IPS-18a (cell line): ENCODE results near the gene SHISA8.

Experiments used
- H3K27ac ChIP-seq: one replicate; pipeline ENCODE4 v1.5.1; 2013; ENCODE audit warnings: low read length
- H3K27me3 ChIP-seq: one replicate; pipeline ENCODE4 v1.6.1; 2013; ENCODE audit warnings: mild to moderate bottlenecking, low read length; ENCODE audit not compliant: control insufficient read depth, insufficient read depth
- H3K36me3 ChIP-seq: one replicate; pipeline ENCODE4 v1.6.1; 2013; ENCODE audit warnings: low read depth, low read length; ENCODE audit not compliant: control insufficient read depth
- H3K4me1 ChIP-seq: one replicate; pipeline ENCODE4 v1.6.1; 2013; ENCODE audit warnings: low read depth, low read length; ENCODE audit not compliant: control insufficient read depth
- H3K4me3 ChIP-seq: one replicate; pipeline ENCODE4 v1.5.1; 2013; ENCODE audit warnings: low read length
- H3K9ac ChIP-seq: one replicate; pipeline ENCODE4 v1.6.1; 2013; ENCODE audit warnings: mild to moderate bottlenecking, low read length, moderate library complexity
- H3K9me3 ChIP-seq: one replicate; pipeline ENCODE4 v1.6.1; 2013; ENCODE audit warnings: low read depth, low read length; ENCODE audit not compliant: control insufficient read depth

SHISA8 gene

DNA sequence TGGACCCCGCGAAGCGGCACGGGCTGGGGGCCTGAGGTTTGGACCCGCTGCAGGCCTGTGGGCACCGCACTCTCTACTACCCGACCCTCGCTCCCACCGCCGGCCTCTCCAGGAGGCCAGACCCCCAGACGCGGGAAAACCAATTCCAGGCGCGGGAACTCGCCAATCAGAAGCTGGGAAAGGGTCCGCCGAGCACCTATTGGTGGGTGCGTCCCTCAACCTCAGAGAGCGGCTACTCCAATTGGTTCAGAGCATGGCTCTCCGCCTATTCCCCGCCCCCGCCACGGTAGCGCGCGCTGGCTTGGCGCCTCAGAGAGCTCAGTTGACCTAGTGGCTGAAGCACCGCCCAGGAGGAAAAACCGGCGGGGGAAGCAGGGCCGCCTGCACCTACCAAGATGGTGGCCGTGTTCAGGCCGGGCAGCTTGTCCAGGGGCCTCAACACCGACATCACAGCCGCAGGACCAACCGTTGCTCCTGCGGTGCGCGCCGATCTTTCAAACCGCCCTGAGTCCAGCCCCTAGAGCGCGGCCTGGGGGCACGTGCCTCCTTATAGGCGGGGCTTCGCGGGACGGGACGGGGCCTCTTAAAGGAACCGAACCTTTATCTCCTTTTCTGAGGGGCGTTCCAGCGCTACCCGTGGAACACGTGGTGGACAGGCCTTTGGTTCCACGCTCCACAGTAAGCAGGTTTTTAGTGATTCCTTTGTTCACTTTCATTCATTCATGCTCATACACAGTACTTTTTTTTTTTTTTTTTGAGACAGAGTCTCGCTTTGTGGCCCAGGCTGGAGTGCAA is 32.0 kb upstream of the SHISA8 start, which contains the start of gene CENPM:
TSS of gene CENPM (minus strand) at position 524 of the 795 bp plus-strand sequence. CDS start at position 448, 76 bp downstream.
- Histone ChIP-seq H3K4me3 (peak within 1 kb of the TSS; percentile 86), H3K27me3 (no peaks in the 10 kb centered on the region), H3K27ac (peak within 1 kb of the TSS; percentile 66), H3K4me1 (peaks cover 13% of the 10 kb centered on the region), H3K36me3 (peaks cover 22% of the 10 kb centered on the region), H3K9ac (peak within 1 kb of the TSS; percentile 85), H3K9me3 (no peaks in the 10 kb centered on the region)

DNA sequence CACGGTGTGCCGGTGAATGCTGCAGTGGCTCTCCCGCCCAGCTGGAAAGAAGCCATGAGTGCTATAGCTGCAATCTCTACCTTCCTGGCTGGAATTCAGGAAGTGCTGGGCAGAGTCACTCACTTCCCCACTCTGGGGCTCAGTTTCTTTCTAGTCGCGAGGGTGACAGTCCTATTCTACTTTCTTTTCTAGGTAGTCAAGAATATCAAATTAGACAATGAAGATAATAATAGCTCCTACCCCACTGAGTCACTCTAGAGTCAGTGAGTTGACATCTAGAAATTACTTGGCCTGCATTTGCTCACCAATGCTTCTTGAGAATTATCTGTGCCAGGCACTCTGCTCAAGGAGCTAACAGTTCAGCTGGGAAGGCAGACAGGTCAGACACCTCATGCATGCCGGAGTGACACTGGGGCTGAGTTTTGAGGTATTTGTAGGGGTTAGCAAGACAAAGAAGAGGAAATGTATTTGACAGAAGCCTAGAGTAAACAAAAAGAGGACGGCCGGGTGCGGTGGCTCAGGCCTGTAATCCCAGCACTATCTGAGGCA is 28.9 kb upstream of the SHISA8 start:
- Histone ChIP-seq H3K27ac (no peak overlapping the region), H3K9ac (no peak overlapping the region), H3K9me3 (no peaks in the 10 kb centered on the region), H3K4me3 (no peak overlapping the region), H3K4me1 (peaks cover 5% of the 10 kb centered on the region), H3K36me3 (peaks cover 38% of the 10 kb centered on the region), H3K27me3 (no peaks in the 10 kb centered on the region)

DNA sequence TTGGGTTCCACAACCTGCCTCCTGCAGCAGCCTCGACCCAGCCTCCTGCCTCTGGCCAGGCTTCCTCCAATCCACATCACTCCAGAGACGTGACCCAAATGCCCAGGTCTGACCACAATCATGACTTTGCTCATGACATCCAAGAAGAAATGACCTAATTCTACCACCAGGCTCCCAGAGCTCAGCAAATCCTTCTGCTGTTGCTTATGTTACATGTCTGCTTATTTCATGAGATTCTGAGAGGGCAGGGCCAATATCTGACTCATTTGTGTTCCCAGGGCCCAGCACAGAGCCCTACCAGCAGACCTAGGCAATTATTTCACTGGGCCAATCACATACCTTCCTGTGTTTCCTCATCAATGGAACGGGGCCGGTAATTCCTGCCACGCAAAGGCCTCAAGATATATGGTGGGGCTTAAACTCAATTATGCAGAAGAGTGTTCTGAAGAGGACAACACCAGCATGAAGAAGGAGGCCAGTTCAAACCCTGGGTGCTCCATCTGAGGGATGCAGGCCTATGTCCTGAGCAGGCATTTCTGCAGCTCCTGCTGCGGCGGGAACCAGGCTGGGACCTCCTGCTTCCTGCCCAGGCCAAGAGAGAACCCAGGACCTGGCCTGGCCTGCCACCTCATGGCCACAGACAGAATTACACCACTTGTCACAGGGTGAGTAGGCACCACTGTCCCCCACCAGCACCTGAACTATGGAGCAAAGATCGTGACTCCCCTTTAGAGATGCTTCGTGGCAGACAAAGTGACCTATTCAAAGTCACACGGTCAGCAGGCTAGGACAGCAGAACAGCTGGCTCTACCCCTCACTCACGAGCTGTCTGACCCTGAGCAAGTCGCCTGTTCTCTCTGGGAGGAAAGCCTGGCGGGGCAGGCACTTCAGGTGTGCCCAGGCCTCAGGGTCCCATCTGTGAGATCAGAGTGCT is 26.2 kb upstream of the SHISA8 start:
- peaks cover 5% of the 10 kb centered on the region for H3K4me1 ChIP-seq
- H3K9ac ChIP-seq = no peak overlapping the region
- H3K27me3 ChIP-seq = no peaks in the 10 kb centered on the region
- peaks cover 44% of the 10 kb centered on the region for H3K36me3 ChIP-seq
- H3K9me3 ChIP-seq = no peaks in the 10 kb centered on the region
- H3K27ac ChIP-seq = no peak overlapping the region
- no peak overlapping the region for H3K4me3 ChIP-seq

DNA sequence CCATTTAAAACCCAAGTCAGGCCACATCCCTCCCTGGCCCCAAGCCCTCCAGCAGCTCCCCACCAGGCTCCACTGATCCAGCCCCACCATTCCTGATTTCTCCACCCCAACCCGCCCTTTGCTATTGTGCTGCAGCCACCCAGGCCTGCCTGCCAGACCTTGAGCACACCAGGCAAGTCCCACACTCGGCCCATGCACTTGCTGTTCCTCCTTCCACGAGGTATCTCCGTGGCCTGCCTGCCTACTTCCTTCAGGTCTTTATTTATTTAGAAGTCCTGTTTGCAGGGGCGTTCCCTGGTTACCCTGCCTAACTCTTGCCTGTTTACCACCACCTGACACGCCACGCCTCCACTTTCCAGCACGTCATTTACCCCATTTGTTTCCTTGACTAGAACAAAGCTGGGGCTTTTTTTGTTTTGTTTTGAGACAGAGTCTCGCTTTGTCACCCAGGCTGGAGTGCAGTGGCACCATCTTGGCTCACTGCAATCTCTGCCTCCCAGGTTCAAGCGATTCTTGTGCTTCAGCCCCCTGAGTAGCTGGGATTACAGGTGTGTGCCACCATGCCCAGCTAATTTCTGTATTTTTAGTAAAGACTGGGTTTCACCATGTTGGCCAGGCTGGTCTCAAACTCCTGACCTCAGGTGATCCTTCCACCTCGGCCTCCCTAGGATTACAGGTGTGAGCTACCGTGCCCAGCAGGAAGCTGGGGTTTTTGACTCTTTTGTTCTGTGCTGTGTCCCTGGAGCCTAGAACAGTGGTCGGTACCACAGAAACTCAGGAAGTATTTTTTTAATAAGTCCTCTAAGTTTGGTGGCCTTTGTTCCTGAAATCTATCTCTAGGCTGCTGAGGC is 25.3 kb upstream of the SHISA8 start:
- Histone ChIP-seq H3K4me3 (no peak overlapping the region), H3K27ac (no peak overlapping the region), H3K9ac (no peak overlapping the region), H3K4me1 (no peaks in the 10 kb centered on the region), H3K36me3 (peaks cover 44% of the 10 kb centered on the region), H3K27me3 (no peaks in the 10 kb centered on the region), H3K9me3 (no peaks in the 10 kb centered on the region)

DNA sequence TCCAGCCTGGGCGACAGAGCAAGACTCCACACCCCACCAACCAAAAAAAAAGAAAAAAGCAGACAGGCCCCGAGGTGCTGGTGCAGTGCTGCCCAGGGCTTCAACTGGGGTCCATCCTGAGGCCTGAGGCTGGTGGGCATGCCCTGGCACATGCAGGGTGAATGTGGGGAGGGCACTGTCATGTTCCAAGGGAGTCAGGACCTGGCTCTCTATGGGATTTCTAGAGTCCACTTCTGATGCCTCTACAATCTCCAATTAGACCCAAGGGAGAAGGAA is 22.0 kb upstream of the SHISA8 start:
- Histone ChIP-seq H3K36me3 (peaks cover 22% of the 10 kb centered on the region), H3K9me3 (no peaks in the 10 kb centered on the region), H3K4me1 (no peaks in the 10 kb centered on the region), H3K9ac (no peak overlapping the region), H3K27me3 (no peaks in the 10 kb centered on the region), H3K4me3 (no peak overlapping the region), H3K27ac (no peak overlapping the region)

DNA sequence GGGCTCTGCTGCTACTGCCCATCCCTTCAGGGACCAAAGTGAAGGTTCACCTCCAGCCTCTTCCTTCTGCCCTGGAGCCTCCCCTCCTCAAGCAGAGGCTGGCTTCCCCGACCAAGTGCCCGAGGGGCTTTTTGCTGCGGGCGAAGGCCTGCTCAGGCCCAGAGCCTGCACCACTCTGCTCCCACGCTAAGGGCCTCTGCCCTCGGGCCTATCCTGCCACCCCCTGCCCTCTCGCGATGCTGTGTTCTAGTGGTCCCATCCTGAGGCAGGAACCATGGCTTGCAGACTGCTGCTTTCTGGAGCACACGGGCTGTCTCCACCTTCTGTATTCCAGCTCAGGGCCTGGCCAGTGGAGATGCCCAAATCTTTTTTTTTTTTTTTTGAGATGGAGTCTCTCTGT is 20.6 kb upstream of the SHISA8 start:
- Histone ChIP-seq H3K27me3 (no peaks in the 10 kb centered on the region), H3K36me3 (peaks cover 15% of the 10 kb centered on the region), H3K9me3 (no peaks in the 10 kb centered on the region), H3K4me3 (no peak overlapping the region), H3K9ac (no peak overlapping the region), H3K27ac (no peak overlapping the region), H3K4me1 (no peaks in the 10 kb centered on the region)

DNA sequence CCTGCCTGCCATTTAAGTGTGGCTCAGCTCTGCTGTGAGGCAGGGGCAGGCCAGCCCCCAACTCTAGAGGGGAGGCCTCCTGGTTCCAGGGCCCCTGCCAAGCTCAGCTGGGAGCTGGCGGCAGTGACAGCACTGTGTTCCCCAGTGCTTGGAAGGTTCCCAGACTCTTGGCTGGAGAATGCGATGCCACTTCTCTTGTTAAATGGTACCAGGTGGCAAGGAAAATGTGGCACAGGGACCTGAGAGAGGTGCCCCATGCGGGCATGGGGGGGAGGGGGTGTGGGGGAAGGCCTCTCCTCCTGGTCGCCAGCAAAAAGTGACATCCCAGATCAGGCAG is 20.1 kb upstream of the SHISA8 start:
- peaks cover 14% of the 10 kb centered on the region for H3K36me3 ChIP-seq
- no peak overlapping the region for H3K4me3 ChIP-seq
- H3K27ac ChIP-seq = no peak overlapping the region
- no peaks in the 10 kb centered on the region for H3K4me1 ChIP-seq
- H3K9me3 ChIP-seq = no peaks in the 10 kb centered on the region
- H3K27me3 ChIP-seq = no peaks in the 10 kb centered on the region
- H3K9ac ChIP-seq = no peak overlapping the region

DNA sequence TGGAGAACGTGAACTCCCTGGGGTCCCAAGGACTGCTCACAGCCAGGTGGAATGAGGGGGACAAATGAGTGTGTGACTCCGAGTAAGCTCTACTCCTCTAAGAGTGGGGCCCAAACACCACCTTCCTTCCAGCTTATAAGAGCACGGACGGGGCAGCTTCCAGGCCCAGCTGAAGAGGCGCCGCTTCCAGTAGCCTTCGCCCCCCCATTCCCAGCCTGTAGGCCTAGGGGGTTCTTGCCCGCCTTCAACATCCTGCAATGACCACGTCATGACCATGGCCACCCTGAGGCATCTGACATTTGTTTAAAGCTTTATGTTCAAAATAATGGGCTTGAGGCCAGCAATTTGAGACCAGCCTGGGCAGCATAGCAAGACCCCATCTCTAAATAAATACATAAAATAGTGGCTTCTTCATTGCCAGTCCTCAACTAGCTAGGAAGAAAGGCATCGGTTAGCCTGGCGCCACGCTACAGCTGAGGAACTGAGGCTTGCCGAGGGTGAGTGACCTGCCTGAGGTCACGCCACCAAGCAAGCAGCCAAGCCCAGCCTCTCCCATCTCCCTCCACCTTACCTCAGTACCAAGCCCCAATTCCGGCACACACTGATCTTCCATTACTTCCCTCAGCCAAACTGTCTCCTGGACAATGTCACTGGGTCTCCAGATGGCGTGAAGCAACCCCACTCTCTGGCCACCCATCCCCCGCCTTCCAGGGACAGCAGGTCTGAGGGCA is 19.6 kb upstream of the SHISA8 start:
- Histone ChIP-seq H3K36me3 (peaks cover 14% of the 10 kb centered on the region), H3K4me1 (no peaks in the 10 kb centered on the region), H3K4me3 (no peak overlapping the region), H3K27ac (no peak overlapping the region), H3K9ac (no peak overlapping the region), H3K9me3 (no peaks in the 10 kb centered on the region), H3K27me3 (peaks cover 2% of the 10 kb centered on the region)

DNA sequence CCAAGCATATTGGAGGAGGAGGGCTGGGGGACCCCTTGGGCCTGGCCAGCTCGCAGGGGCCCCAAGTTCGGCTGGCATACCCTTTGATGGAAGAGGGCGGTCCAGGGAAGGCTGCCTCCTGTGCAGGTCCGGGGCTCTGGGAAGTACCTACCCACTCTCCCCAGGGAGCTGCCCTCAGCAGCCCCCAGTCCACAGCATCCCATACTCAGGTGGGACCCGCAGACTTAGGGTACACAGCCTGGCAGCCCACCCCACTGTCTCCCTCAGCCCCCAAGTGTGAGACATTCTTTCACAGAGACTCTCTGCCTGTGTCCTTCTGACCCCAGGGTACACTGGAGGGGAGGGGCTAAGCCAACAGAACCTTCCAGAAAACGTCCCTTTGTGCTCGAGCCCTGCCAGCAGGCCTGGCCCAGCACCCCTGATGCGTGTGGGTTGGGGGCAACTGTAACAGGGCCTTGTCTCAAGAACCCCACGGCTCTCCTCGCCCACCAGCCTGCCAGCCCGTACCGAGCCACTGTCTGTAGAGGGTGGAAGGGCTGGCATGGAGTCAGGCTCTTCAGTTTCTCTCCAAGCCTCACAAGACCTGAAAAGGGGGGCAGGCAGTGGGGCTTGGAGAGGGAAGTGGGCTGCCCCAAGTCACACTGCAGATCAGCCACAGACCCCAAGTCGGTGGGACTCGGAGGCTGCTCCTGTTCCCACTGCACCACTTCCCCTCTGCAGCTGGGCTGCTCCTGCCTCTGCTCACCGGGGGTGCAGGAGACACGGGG is 18.7 kb upstream of the SHISA8 start:
- Histone ChIP-seq H3K4me1 (no peaks in the 10 kb centered on the region), H3K9ac (no peak overlapping the region), H3K27ac (no peak overlapping the region), H3K9me3 (no peaks in the 10 kb centered on the region), H3K4me3 (no peak overlapping the region), H3K27me3 (peaks cover 9% of the 10 kb centered on the region), H3K36me3 (peaks cover 5% of the 10 kb centered on the region)

DNA sequence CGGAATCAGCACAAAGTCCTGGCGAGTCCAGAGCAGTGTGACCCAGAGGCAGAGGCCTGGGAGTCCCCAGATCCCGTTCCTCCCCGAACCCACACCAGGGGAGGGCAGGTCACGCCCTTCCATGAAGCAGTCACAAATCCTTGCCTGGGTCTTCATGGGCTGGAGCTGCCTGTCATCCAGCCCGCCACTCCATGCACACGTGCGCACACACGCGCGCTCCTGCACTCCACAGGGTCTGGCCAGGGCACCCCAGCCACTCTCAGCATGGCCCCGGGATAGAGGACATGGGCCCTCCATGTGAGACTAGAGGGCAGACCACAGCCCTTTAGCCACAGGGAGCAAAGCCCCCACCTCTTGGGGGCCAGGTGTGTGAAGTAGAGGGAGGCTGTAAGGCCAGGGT is 17.5 kb upstream of the SHISA8 start:
- Histone ChIP-seq H3K9ac (no peak overlapping the region), H3K27me3 (peaks cover 22% of the 10 kb centered on the region), H3K36me3 (peaks cover 3% of the 10 kb centered on the region), H3K4me3 (no peak overlapping the region), H3K27ac (no peak overlapping the region), H3K4me1 (no peaks in the 10 kb centered on the region), H3K9me3 (no peaks in the 10 kb centered on the region)
